ENCODE measurements around the gene FBN2.

Gene FBN2

GRCh38 chr5:128384068-128384467 is 154.0 kb downstream of the FBN2 start:
- Histone ChIP-seq H4K20me1 (no peaks in the 10 kb centered on the region), H3K36me3 (no peaks in the 10 kb centered on the region), H3K4me2 (no peak overlapping the region), H3K27me3 (no peaks in the 10 kb centered on the region), H3K9me3 (no peaks in the 10 kb centered on the region), H3K9ac (no peak overlapping the region), H3K4me3 (no peak overlapping the region), H3K27ac (no peak overlapping the region), H3K4me1 (no peaks in the 10 kb centered on the region)
- no peak for TF ChIP-seq Cebpa-rat (IDR thresholded peaks at IDR 0.05)

- Histone ChIP-seq H3K9me3 (no peaks in the 10 kb centered on the region), H3K9ac (no peak overlapping the region), H4K20me1 (no peaks in the 10 kb centered on the region), H3K27ac (no peak overlapping the region), H3K4me2 (no peak overlapping the region), H3K36me3 (no peaks in the 10 kb centered on the region), H3K4me1 (no peaks in the 10 kb centered on the region), H3K4me3 (no peak overlapping the region), H3K27me3 (no peaks in the 10 kb centered on the region)
- TF ChIP-seq Cebpa-rat (IDR thresholded peaks at IDR 0.05) = no peak
Measured at GRCh38 chr5:128380337-128380736, 157.7 kb downstream of the FBN2 start.

GRCh38 chr5:128378632-128379031 is 159.4 kb downstream of the FBN2 start:
- no peak for TF ChIP-seq Cebpa-rat (IDR thresholded peaks at IDR 0.05)
- Histone ChIP-seq H3K9ac (no peak overlapping the region), H3K4me3 (no peak overlapping the region), H4K20me1 (no peaks in the 10 kb centered on the region), H3K36me3 (no peaks in the 10 kb centered on the region), H3K4me2 (no peak overlapping the region), H3K9me3 (no peaks in the 10 kb centered on the region), H3K4me1 (no peaks in the 10 kb centered on the region), H3K27ac (no peak overlapping the region), H3K27me3 (no peaks in the 10 kb centered on the region)

- Histone ChIP-seq H3K9me3 (no peaks in the 10 kb centered on the region), H3K4me3 (no peak overlapping the region), H3K9ac (no peak overlapping the region), H3K4me1 (no peaks in the 10 kb centered on the region), H3K4me2 (no peak overlapping the region), H3K36me3 (no peaks in the 10 kb centered on the region), H4K20me1 (no peaks in the 10 kb centered on the region), H3K27me3 (no peaks in the 10 kb centered on the region), H3K27ac (no peak overlapping the region)
- no peak for TF ChIP-seq Cebpa-rat (IDR thresholded peaks at IDR 0.05)
Measured at GRCh38 chr5:128378196-128378595, 159.8 kb downstream of the FBN2 start.

GRCh38 chr5:128376577-128376976 is 161.5 kb downstream of the FBN2 start:
- Histone ChIP-seq H3K27me3 (no peaks in the 10 kb centered on the region), H4K20me1 (no peaks in the 10 kb centered on the region), H3K9ac (no peak overlapping the region), H3K4me2 (no peak overlapping the region), H3K36me3 (no peaks in the 10 kb centered on the region), H3K27ac (no peak overlapping the region), H3K9me3 (no peaks in the 10 kb centered on the region), H3K4me3 (no peak overlapping the region), H3K4me1 (no peaks in the 10 kb centered on the region)
- no peak for TF ChIP-seq Cebpa-rat (IDR thresholded peaks at IDR 0.05)

- TF ChIP-seq Cebpa-rat (IDR thresholded peaks at IDR 0.05) = no peak
- H3K4me3 ChIP-seq = no peak overlapping the region
- H4K20me1 ChIP-seq = no peaks in the 10 kb centered on the region
- H3K27me3 ChIP-seq = no peaks in the 10 kb centered on the region
- H3K36me3 ChIP-seq = no peaks in the 10 kb centered on the region
- no peaks in the 10 kb centered on the region for H3K4me1 ChIP-seq
- H3K9ac ChIP-seq = no peak overlapping the region
- no peak overlapping the region for H3K4me2 ChIP-seq
- no peak overlapping the region for H3K27ac ChIP-seq
- no peaks in the 10 kb centered on the region for H3K9me3 ChIP-seq
Measured at GRCh38 chr5:128366147-128366546, 171.9 kb downstream of the FBN2 start.

- H3K9ac ChIP-seq = no peak overlapping the region
- no peaks in the 10 kb centered on the region for H4K20me1 ChIP-seq
- H3K9me3 ChIP-seq = no peaks in the 10 kb centered on the region
- no peak overlapping the region for H3K4me2 ChIP-seq
- no peaks in the 10 kb centered on the region for H3K36me3 ChIP-seq
- no peaks in the 10 kb centered on the region for H3K27me3 ChIP-seq
- no peak overlapping the region for H3K4me3 ChIP-seq
- TF ChIP-seq Cebpa-rat (IDR thresholded peaks at IDR 0.05) = no peak
- H3K27ac ChIP-seq = no peak overlapping the region
- H3K4me1 ChIP-seq = no peaks in the 10 kb centered on the region
Measured at GRCh38 chr5:128362370-128362769, 175.7 kb downstream of the FBN2 start.

- Histone ChIP-seq H3K9me3 (no peaks in the 10 kb centered on the region), H3K36me3 (no peaks in the 10 kb centered on the region), H3K27ac (no peak overlapping the region)
Measured at GRCh38 chr5:128358826-128359225, 179.2 kb downstream of the FBN2 start.

GRCh38 chr5:128357226-128357625 is 180.8 kb downstream of the FBN2 start:
- H3K4me1 ChIP-seq = no peaks in the 10 kb centered on the region
- H3K4me2 ChIP-seq = no peak overlapping the region
- no peak overlapping the region for H3K9ac ChIP-seq
- H3K27ac ChIP-seq = no peak overlapping the region
- H3K9me3 ChIP-seq = no peaks in the 10 kb centered on the region
- no peaks in the 10 kb centered on the region for H4K20me1 ChIP-seq
- no peak for TF ChIP-seq Cebpa-rat (IDR thresholded peaks at IDR 0.05)
- no peaks in the 10 kb centered on the region for H3K36me3 ChIP-seq
- no peaks in the 10 kb centered on the region for H3K27me3 ChIP-seq
- H3K4me3 ChIP-seq = no peak overlapping the region

More at GRCh38 chr5:128358826-128359225, 179.2 kb downstream of the FBN2 start:
- H3K4me1 ChIP-seq = no peaks in the 10 kb centered on the region
- H4K20me1 ChIP-seq = no peaks in the 10 kb centered on the region
- H3K4me3 ChIP-seq = no peak overlapping the region
- TF ChIP-seq Cebpa-rat (IDR thresholded peaks at IDR 0.05) = no peak
- H3K4me2 ChIP-seq = no peak overlapping the region
- H3K9ac ChIP-seq = no peak overlapping the region
- H3K27me3 ChIP-seq = no peaks in the 10 kb centered on the region

- Histone ChIP-seq H3K36me3 (no peaks in the 10 kb centered on the region), H3K4me3 (no peak overlapping the region), H3K4me1 (no peaks in the 10 kb centered on the region), H3K9ac (no peak overlapping the region), H3K9me3 (no peaks in the 10 kb centered on the region), H3K27me3 (no peaks in the 10 kb centered on the region), H3K4me2 (no peak overlapping the region), H3K27ac (no peak overlapping the region), H4K20me1 (no peaks in the 10 kb centered on the region)
- TF ChIP-seq Cebpa-rat (IDR thresholded peaks at IDR 0.05) = no peak
Measured at GRCh38 chr5:128355961-128356360, 182.1 kb downstream of the FBN2 start.

GRCh38 chr5:128353441-128354107 is 184.5 kb downstream of the FBN2 start:
- Histone ChIP-seq H4K20me1 (no peaks in the 10 kb centered on the region), H3K27ac (no peak overlapping the region), H3K4me3 (no peak overlapping the region), H3K27me3 (no peaks in the 10 kb centered on the region), H3K4me2 (no peak overlapping the region), H3K9ac (no peak overlapping the region), H3K36me3 (no peaks in the 10 kb centered on the region), H3K9me3 (no peaks in the 10 kb centered on the region), H3K4me1 (no peaks in the 10 kb centered on the region)
- TF ChIP-seq Cebpa-rat (IDR thresholded peaks at IDR 0.05) = no peak
